SK-N-SH treated with all-trans-retinoic acid at 6 μM for 48 hours (cell line): ENCODE measurements around the gene NMUR1.
A peak's percentile ranks its signal among the peaks of the same experiment; 100 is the strongest.
"Not testable (repeated sequence)": the region's sequence is repeated elsewhere in the genome, so short reads cannot be mapped to it uniquely, and the experiment has no call there.

Experiments
- ATAC-seq: fragments of 200-7000 bp; cut with Tn5 transposase; 3 replicates; pipeline ENCODE4 v1.9.1; 2020; ENCODE audit warnings: mild to moderate bottlenecking, moderate library complexity
- ARNTL ChIP-seq: fragments of 450-650 bp; formaldehyde crosslinking; IDR thresholded peaks from 2 replicates; pipeline ENCODE4 v1.5.0; 2020; ENCODE audit warnings: low read depth, mild to moderate bottlenecking, moderate library complexity, borderline replicate concordance
- BACH2 ChIP-seq: fragments of 250-450 bp; sonication (Bioruptor Pico); IDR thresholded peaks from 2 replicates; pipeline ENCODE4 v1.9.0; 2021; ENCODE audit warnings: mild to moderate bottlenecking, borderline replicate concordance
- CSDC2 ChIP-seq: fragments of 250-450 bp; sonication (Bioruptor Pico); IDR thresholded peaks from 2 replicates; pipeline ENCODE4 v1.5.0; 2020; ENCODE audit warnings: mild to moderate bottlenecking, moderate library complexity
- ESRRG ChIP-seq: fragments of 250-450 bp; sonication (Bioruptor Pico); IDR thresholded peaks from 2 replicates; pipeline ENCODE4 v1.6.1; 2021; ENCODE audit warnings: mild to moderate bottlenecking
- GLIS3 ChIP-seq: fragments of 250-450 bp; sonication (Bioruptor Pico); IDR thresholded peaks from 2 replicates; pipeline ENCODE4 v1.5.0; 2020; ENCODE audit warnings: mild to moderate bottlenecking, moderate library complexity
- OSR1 ChIP-seq: fragments of 250-450 bp; sonication (Bioruptor Pico); IDR thresholded peaks from 2 replicates; pipeline ENCODE4 v1.8.0; 2022; ENCODE audit warnings: moderate library complexity, mild to moderate bottlenecking, inconsistent platforms
- PATZ1 ChIP-seq: fragments of 250-450 bp; sonication (Bioruptor Pico); IDR thresholded peaks from 2 replicates; pipeline ENCODE4 v1.8.0; 2020; ENCODE audit warnings: mild to moderate bottlenecking, moderate library complexity, borderline replicate concordance
- POU6F1 ChIP-seq: fragments of 250-450 bp; sonication (Bioruptor Pico); IDR thresholded peaks from 2 replicates; pipeline ENCODE4 v1.8.0; 2021; ENCODE audit warnings: low read depth, mild to moderate bottlenecking, moderate library complexity, borderline replicate concordance
- SNAI2 ChIP-seq: fragments of 250-450 bp; sonication (Bioruptor Pico); IDR thresholded peaks from 2 replicates; pipeline ENCODE4 v1.5.0; 2020; ENCODE audit warnings: mild to moderate bottlenecking, moderate library complexity
- TCF4 ChIP-seq: fragments of 250-450 bp; sonication (Bioruptor Pico); IDR thresholded peaks from 2 replicates; pipeline ENCODE4 v1.8.0; 2021; ENCODE audit warnings: mild to moderate bottlenecking, moderate library complexity, borderline replicate concordance
- TOX ChIP-seq: fragments of 250-450 bp; sonication (Bioruptor Pico); IDR thresholded peaks from 2 replicates; pipeline ENCODE4 v1.8.0; 2021; ENCODE audit warnings: mild to moderate bottlenecking, moderate library complexity, borderline replicate concordance
- ZC3H10 ChIP-seq: fragments of 250-450 bp; sonication (Bioruptor Pico); IDR thresholded peaks from 2 replicates; pipeline ENCODE4 v1.5.1; 2021; ENCODE audit warnings: mild to moderate bottlenecking, moderate library complexity
- ZFP3 ChIP-seq: fragments of 250-450 bp; sonication (Bioruptor Pico); IDR thresholded peaks from 2 replicates; pipeline ENCODE4 v1.5.0; 2020; ENCODE audit warnings: mild to moderate bottlenecking, moderate library complexity
- ZFP30 ChIP-seq: fragments of 450-650 bp; formaldehyde crosslinking; IDR thresholded peaks from 2 replicates; pipeline ENCODE4 v1.5.0; 2022; ENCODE audit warnings: mild to moderate bottlenecking, moderate library complexity
- ZNF565 ChIP-seq: fragments of 450-650 bp; formaldehyde crosslinking; conservative IDR thresholded peaks from 2 replicates; pipeline ENCODE4 v1.5.0; 2020; ENCODE audit warnings: low read depth, mild to moderate bottlenecking, moderate library complexity
- ZNF70 ChIP-seq: fragments of 450-650 bp; formaldehyde crosslinking; IDR thresholded peaks from 2 replicates; pipeline ENCODE4 v1.5.0; 2020; ENCODE audit warnings: mild to moderate bottlenecking, moderate library complexity
- ZNF8 ChIP-seq: fragments of 450-650 bp; formaldehyde crosslinking; IDR thresholded peaks from 2 replicates; pipeline ENCODE4 v1.5.0; 2020; ENCODE audit warnings: mild to moderate bottlenecking, moderate library complexity
- TF ChIP-seq, protein P1 (sequence below): fragments of 250-450 bp; sonication (Bioruptor Pico); IDR thresholded peaks from 2 replicates; pipeline ENCODE4 v1.5.1; 2020; ENCODE audit warnings: low read depth, mild to moderate bottlenecking, moderate library complexity
- TF ChIP-seq, protein P2 (sequence below): fragments of 250-450 bp; sonication (Bioruptor Pico); IDR thresholded peaks from 2 replicates; pipeline ENCODE4 v1.5.1; 2021; ENCODE audit warnings: mild to moderate bottlenecking, moderate library complexity

The NMUR1 gene

DNA sequence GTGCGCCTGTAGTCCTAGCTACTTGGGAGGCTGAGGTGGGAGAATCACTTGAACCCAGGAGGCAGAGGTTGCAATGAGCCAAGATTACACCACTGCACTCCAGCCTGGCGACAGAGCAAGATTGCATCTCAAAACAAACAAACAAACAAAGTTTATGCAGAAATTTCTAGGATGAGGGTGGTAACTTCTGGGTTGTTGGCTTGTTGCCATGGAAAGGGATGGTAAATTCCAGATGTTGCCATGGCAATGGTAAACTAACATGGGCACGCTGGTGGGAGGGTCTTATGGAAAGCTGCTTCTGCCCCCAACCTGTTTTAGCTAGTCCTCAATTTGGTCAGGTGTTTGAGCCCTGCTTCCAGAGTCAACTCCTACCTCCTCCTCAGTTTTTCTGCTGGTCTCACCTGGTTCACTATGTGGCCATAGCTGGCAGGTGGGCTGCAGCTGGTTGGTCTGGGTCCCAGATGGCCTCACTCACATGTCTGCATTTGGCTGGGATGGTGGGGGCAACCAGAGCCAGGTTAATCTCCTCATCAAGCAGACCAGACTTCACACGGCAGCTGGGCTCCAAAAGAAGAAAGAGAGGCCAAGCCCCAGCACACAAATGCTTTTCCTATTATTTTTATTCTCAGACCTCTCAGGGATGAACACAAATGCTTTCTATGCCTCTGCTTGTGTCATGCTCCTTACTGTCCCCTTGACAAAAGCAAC lies 35.8 kb upstream of the NMUR1 start:
- no peak for TF ChIP-seq ZFP30 (CRISPR knock-in tag)
- peak; percentile 39; the same call in 1 of the 2 replicates for TF ChIP-seq TCF4 (CRISPR knock-in tag)
- ATAC-seq: no peak

- no peak for TF ChIP-seq ZFP30 (CRISPR knock-in tag)
- no peak for TF ChIP-seq OSR1
- no peak for TF ChIP-seq ZFP3 (CRISPR knock-in tag)
- ATAC-seq: peak; percentile 100
Measured at GRCh38 chr2:231563378-231563961, 33.2 kb upstream of the NMUR1 start.

- peak; percentile 90 for ATAC-seq
- TF ChIP-seq, protein P1, sequence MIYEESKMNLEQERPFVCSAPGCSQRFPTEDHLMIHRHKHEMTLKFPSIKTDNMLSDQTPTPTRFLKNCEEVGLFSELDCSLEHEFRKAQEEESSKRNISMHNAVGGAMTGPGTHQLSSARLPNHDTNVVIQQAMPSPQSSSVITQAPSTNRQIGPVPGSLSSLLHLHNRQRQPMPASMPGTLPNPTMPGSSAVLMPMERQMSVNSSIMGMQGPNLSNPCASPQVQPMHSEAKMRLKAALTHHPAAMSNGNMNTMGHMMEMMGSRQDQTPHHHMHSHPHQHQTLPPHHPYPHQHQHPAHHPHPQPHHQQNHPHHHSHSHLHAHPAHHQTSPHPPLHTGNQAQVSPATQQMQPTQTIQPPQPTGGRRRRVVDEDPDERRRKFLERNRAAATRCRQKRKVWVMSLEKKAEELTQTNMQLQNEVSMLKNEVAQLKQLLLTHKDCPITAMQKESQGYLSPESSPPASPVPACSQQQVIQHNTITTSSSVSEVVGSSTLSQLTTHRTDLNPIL (CRISPR knock-in tag): no peak
- TF ChIP-seq BACH2 (CRISPR knock-in tag) (no peak), POU6F1 (CRISPR knock-in tag) (no peak), OSR1 (no peak), ZNF565 (CRISPR knock-in tag) (no peak), ZNF8 (no peak), GLIS3 (CRISPR knock-in tag) (no peak), ESRRG (no peak), ZFP3 (CRISPR knock-in tag) (no peak), ZNF70 (CRISPR knock-in tag) (no peak), ZFP30 (CRISPR knock-in tag) (no peak)
- TF ChIP-seq, protein P2, sequence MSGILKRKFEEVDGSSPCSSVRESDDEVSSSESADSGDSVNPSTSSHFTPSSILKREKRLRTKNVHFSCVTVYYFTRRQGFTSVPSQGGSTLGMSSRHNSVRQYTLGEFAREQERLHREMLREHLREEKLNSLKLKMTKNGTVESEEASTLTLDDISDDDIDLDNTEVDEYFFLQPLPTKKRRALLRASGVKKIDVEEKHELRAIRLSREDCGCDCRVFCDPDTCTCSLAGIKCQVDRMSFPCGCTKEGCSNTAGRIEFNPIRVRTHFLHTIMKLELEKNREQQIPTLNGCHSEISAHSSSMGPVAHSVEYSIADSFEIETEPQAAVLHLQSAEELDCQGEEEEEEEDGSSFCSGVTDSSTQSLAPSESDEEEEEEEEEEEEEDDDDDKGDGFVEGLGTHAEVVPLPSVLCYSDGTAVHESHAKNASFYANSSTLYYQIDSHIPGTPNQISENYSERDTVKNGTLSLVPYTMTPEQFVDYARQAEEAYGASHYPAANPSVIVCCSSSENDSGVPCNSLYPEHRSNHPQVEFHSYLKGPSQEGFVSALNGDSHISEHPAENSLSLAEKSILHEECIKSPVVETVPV (CRISPR knock-in tag): no peak
Measured at GRCh38 chr2:231557571-231558217, 27.4 kb upstream of the NMUR1 start.

DNA sequence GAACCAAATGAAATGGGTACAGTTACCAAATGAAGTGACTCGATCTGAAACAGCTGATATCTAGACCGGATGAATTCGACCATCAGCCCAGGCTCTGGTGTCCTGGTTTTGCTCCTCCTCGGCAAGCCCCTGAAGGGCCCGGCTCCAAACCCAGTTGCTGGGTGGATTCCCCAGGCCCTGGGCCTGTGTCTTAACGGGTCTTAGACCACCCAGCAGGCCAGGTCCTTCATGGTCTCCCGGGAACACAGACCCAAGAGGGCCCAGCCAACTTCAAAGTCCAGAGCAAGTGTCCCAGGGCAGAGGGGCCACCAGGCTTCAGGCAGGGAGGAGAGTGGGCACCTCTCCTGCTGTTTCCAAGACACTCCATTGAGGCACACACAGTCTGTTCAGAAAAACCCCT lies 26.7 kb upstream of the NMUR1 start:
- no peak; the same call in 2 of the 3 replicates for ATAC-seq
- TF ChIP-seq ESRRG (no peak), ZFP3 (CRISPR knock-in tag) (no peak), SNAI2 (CRISPR knock-in tag) (no peak), ZC3H10 (CRISPR knock-in tag) (no peak), CSDC2 (CRISPR knock-in tag) (no peak), POU6F1 (CRISPR knock-in tag) (no peak), TOX (CRISPR knock-in tag) (no peak), ZFP30 (CRISPR knock-in tag) (no peak), ARNTL (CRISPR knock-in tag) (no peak), ZNF565 (CRISPR knock-in tag) (no peak), ZNF8 (no peak), PATZ1 (no peak)
- TF ChIP-seq, all 23 proteins: peak for 0

DNA sequence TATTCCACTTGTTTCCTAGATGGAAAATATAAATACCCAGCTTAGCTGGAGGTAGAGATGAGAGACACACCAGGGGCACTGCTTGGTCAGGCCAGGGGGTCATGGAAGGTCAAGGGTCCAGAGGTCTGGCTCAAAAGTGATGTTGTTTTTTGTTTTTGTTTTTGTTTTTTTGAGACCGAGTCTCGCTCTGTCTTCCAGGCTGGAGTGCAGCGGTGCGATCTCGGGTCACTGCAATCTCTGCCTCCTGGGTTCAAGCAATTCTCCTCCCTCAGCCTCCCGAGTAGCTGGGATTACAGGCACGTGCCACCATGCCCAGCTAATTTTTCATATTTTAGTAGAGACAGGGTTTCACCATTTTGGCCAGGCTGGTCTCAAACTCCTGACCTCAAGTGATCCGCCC lies 26.3 kb upstream of the NMUR1 start:
- ATAC-seq: not testable (repeated sequence)
